NCI-H82 treated with DMSO at 0.1 percent for 48 hours (cell line): ENCODE results near the gene WIPF1.
A peak's percentile ranks its signal among the peaks of the same experiment; 100 is the strongest.

ENCODE experiments used
- DNase-seq: peaks from one replicate; lab custom pipeline; 2025; ENCODE audit not compliant: unreplicated experiment; lab: John Stamatoyannopoulos, UW

Gene WIPF1

DNA sequence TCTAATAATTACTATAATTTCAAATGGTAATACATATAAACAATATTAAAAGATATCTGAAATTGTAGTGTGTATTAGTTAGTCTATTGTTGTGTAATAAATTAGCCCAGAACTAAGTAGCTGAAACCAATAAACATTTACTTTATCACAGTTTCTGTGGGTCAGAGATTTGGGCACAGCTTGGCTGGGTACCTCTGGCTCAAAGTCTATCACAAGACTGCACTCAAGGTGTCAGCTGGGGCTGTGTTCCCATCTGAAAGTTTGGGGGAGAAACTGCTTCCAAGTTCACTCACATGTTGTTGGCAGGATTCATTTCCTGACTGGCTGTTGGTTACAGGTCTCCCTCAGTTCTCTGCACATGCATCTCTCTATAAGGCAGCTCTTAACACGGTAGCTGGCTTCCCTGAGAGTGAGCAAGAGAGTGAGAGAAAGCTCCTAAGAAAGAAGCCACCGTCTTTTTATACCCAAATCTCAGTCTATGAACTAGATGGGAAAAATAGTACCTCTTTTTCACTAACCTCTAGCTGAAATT, 25.6 kb upstream of the WIPF1 start:
- DNase-seq, result no peak

DNA sequence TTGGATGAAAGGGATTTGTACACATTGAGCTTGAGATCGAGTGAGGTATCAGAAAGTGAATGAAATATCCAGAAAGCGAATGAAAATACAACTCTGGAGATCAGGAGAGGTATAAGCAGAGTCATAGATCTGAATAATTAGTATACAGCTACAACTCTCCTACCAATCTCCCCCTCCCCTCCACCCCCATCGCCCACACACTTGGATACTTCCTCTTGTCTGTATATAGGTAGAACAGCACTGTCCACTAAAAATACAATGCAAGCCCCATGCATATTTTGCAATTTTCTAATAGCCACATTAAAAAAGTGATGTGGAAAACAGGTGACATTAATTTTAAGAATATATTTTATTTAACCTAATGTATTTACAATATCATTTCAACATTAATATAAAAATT, 23.7 kb upstream of the WIPF1 start:
- no peak for DNase-seq

GRCh38 chr2:174618179-174618578, 20.6 kb upstream of the WIPF1 start:
- DNase-seq, result no peak

GRCh38 chr2:174617718-174618117, 20.1 kb upstream of the WIPF1 start:
- DNase-seq, result no peak

DNA sequence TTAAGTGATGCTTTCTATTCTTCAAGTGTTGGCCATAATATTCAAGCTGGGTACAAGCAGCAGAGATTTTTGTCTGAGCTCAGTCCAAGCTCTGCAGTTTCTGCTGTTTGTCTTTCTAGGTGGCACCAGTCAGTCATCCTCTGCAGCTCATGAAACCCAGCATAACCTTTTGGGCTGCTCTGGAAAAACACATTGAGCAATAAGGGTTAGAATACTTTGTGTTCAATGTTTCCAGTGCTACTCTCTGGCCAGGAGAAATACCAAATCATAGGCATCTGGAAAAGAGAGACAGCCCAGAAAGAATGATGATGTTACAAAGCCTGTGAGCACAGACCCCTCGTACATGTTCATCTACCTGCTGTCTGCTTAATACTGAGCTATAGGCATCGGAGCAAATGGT, 19.5 kb upstream of the WIPF1 start:
- no peak for DNase-seq

GRCh38 chr2:174615871-174616436, 18.4 kb upstream of the WIPF1 start:
- no peak for DNase-seq

DNA sequence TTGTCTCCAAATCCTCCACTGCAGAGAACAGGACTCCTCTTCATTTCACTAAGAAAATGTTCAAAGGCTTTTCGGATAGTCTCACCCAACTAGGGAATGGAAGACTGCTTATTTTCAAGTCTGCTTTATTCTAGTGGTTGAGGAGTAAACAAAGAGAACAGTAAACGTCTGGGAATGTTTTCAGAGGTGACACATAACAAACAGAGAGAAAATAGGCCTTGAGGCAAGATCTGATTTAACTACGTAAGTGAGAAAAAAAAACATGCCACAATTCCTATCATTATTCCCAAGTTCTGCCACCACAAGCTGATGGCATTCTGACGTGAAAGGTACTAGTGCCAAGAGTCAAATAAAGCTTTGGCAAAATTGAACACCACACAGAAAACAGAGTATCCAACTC, 16.7 kb upstream of the WIPF1 start:
- DNase-seq, result no peak

GRCh38 chr2:174613531-174613930, 15.9 kb upstream of the WIPF1 start:
- no peak for DNase-seq

DNA sequence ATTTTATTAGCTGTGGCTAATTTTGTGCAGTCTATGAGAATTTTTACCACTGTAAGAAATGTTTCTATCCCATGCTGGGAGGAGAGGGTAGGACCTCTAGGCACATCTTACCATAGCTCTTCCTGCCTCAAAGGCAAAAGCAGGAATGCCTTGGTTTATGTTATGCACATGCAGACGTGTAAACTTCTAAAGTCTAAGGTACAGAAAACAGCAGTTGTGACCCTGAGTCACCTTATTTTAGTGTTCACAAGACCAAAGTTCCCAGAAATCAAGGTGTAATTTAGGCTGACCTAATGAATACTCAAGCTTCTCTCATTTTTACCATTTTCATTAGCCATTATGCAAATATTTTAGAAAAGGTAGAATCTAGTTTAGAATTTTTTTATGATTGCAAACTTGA, 15.4 kb upstream of the WIPF1 start:
- DNase-seq, result no peak

DNA sequence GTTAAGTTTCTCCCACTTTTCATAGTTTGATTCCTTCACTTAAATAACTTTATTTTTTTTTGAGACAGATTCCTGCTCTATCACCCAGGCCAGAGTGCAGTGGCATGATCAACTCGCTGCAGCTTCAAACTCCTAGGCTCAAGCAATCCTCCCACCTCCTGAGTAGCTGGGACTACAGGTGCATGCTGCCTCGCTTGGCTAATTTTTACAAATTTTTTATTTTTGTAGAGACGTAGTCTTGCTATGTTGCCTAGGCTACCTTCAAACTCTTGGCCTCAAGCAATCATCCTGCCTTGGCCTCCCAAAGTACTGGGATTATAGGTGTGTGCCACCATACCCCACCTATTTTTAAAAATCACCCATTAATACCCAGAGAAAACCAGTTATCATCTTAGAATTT, 14.2 kb upstream of the WIPF1 start:
- DNase-seq, result no peak

DNA sequence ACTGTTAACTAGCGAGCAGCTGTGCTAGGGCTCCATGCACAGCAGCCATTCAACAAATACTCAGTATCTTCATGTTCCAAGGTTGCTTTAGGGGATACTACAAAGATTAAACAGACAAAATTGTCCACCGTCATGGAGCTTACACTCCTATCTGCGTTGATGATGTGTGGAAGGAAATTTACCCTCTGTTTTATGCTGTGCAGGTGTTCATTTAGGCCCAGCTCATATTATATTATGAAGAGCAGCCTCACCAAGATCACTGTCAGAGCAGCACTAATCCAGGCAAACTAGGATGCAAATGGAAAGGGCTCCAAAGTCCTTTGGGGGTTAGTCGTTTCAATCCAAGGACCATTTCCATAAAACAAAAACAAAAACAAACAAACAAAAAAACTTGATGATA, 13.4 kb upstream of the WIPF1 start:
- DNase-seq, result no peak

DNA sequence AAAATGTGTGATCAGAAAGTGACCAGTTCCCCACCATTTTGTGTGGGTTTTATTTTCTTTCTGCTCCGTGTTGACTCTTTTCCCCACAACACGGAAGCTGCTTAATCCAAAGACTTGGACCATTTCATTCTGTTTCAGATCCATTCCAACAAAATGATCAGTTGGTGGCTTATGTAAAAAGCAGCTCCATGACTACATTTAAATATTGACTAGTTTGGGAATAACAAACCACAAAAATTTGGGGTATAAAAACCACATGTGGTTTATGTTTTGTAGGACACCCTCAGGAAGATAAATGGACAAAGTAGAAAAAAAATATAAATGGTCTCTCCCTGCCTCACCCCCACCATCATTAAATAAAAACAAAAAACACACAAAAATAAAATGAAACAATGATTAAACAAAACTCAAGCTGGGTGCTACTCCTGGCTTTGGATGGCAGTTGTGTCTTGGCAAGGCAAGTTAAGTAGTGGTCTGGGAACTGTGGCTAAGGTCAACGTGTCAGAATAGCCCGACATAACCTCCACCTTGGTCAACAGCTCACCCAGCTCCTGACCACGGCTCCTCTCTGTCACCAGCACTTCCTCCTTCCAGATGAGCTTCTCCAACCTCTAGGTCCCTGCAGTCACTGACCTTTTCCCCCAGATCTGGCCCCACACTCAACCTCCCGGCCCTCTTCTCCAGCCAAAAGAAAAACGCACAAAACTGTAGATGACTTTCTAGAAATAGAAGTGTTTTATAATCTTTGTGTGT, 12.8 kb upstream of the WIPF1 start:
- no peak for DNase-seq

- no peak for DNase-seq
Measured at GRCh38 chr2:174609261-174609660, 11.7 kb upstream of the WIPF1 start.

- no peak for DNase-seq
Measured at GRCh38 chr2:174608866-174609214, 11.2 kb upstream of the WIPF1 start.

GRCh38 chr2:174607989-174608865, 10.6 kb upstream of the WIPF1 start:
- no peak for DNase-seq

DNA sequence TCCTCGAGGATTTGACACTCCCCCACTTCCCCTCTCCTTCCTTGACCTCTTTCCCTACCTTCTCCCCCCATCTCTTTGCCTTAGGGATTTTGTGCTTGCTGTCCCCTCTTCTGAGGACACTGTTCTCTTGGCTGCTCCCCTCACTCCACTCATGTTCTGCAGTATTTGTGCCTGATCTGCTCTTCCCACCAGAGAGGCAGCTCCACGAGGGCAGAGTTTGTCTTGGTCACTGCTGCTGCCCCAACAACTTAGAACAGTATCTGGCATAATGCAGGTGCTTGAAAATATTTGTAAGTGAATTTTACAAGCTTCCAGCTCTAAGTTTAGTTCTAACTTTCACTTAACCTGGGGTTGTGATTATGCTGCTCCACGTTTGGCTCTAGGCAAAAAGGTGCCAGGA, 10.0 kb upstream of the WIPF1 start:
- DNase-seq, result no peak

GRCh38 chr2:174606336-174606735, 8.7 kb upstream of the WIPF1 start:
- no peak for DNase-seq

GRCh38 chr2:174605687-174606086, 8.1 kb upstream of the WIPF1 start:
- DNase-seq, result no peak

- DNase-seq, result peak; percentile 7
Measured at GRCh38 chr2:174603280-174603679, 5.7 kb upstream of the WIPF1 start.

- DNase-seq, result no peak
Measured at GRCh38 chr2:174602745-174603144, 5.1 kb upstream of the WIPF1 start.

- no peak for DNase-seq
Measured at GRCh38 chr2:174600349-174600748, 2.7 kb upstream of the WIPF1 start.
